Sigmoid colon (tissue), 7 donors: ENCODE results near the gene EML3. TPM values are rescaled to one million over a fixed set of nuclear protein-coding genes. Genes with fewer than 3 reads are reported as not detected.

Experiments
- DNase-seq: peaks from one replicate; pipeline ENCODE4 v3.0.0-alpha.2; 2019
- H3K27ac ChIP-seq, 4 donors: fragments of 200-600 bp; sonication (generic); one replicate each; pipeline ENCODE4 v1.5.1; 2016 to 2019; ENCODE audit warnings: mild to moderate bottlenecking in 1 of 4
- H3K27me3 ChIP-seq, 3 donors: fragments of 200-600 bp; sonication (generic); one replicate each; pipeline ENCODE4 v1.5.1; 2019; ENCODE audit warnings: mild to moderate bottlenecking in 1 of 3
- H3K36me3 ChIP-seq, 4 donors: fragments of 200-600 bp; sonication (generic); one replicate each; pipeline ENCODE4 v1.5.1; 2016 to 2019
- H3K4me1 ChIP-seq, 4 donors: fragments of 200-600 bp; sonication (generic); one replicate each; pipeline ENCODE4 v1.5.1; 2017 to 2019
- H3K4me3 ChIP-seq, 4 donors: fragments of 200-600 bp; sonication (generic); one replicate each; pipeline ENCODE4 v1.5.1; 2017 to 2019; ENCODE audit warnings: mild to moderate bottlenecking in 2 of 4, moderate library complexity in 1 of 4
- H3K9me3 ChIP-seq, 4 donors: fragments of 200-600 bp in 3 of 4; sonication (generic) in 3 of 4; one replicate each; pipeline versions ENCODE4 v1.5.1 to v1.6.1; 2013 to 2019
- EP300 ChIP-seq, 4 donors: sonication (generic); formaldehyde crosslinking; IDR thresholded peaks; one replicate each; pipeline ENCODE4 v1.6.1; 2017; ENCODE audit warnings: antibody characterized with exemption in 4 of 4
- POLR2A ChIP-seq, 2 donors: fragments of 450-650 bp; IDR thresholded peaks; one replicate each; pipeline ENCODE4 v1.6.1; 2016; ENCODE audit warnings: antibody characterized with exemption in 2 of 2, mild to moderate bottlenecking in 2 of 2, moderate library complexity in 2 of 2
- POLR2AphosphoS5 ChIP-seq, 4 donors: sonication (generic); formaldehyde crosslinking; IDR thresholded peaks; one replicate each; pipeline ENCODE4 v1.6.1; 2017; ENCODE audit warnings: antibody characterized with exemption in 4 of 4
- WGBS, 2 donors: extraction: QIAGEN DNeasy Blood & Tissue Kit; methylation state at CpG; one replicate each; pipeline ENCODE4 v1.1.7; 2013; 5-methylcytosine and 5-hydroxymethylcytosine counted together
- intact Hi-C: fragments of 100-400 bp; cut with DNase I; formaldehyde crosslinking; loops from one replicate; pipeline ENCODE4 v1.15.1; 2023
- polyA plus RNA-seq, 3 donors: library from polyadenylated mRNA; stranded (reverse); fragments of 200-250 nt; gene quantifications; one replicate each; pipeline ENCODE4 v1.2.3, GENCODE V29; 2013
- small RNA-seq, 3 donors: library from RNA; depleted of rRNA; stranded (forward); fragments of <200 nt; gene quantifications; one replicate each; pipeline ENCODE3, GENCODE V24; 2016
- total RNA-seq, 4 donors: library from RNA; depleted of rRNA; stranded (reverse); fragments of >200 nt; gene quantifications; one replicate each; pipeline ENCODE4 v1.1.0, GENCODE V29; 2016
- TF ChIP-seq, protein P1 (sequence below), 4 experiments: fragments of 450-650 bp in 3 of 4; fragments of 200-600 bp in 1 of 4; IDR thresholded peaks; one replicate each; pipeline ENCODE4 v1.5.1; 2016 to 2019; ENCODE audit warnings: antibody characterized with exemption in 4 of 4, mild to moderate bottlenecking in 3 of 4, moderate library complexity in 2 of 4
- donor health status: healthy with polysubstance abuse.
- donor health status: Bipolar disorder and iron deficiency.
- donor health status: healthy.

EML3 gene
- total and polyA plus RNA-seq, 7 donors, result 10.6 to 50.7 (median 26.3) TPM

DNA sequence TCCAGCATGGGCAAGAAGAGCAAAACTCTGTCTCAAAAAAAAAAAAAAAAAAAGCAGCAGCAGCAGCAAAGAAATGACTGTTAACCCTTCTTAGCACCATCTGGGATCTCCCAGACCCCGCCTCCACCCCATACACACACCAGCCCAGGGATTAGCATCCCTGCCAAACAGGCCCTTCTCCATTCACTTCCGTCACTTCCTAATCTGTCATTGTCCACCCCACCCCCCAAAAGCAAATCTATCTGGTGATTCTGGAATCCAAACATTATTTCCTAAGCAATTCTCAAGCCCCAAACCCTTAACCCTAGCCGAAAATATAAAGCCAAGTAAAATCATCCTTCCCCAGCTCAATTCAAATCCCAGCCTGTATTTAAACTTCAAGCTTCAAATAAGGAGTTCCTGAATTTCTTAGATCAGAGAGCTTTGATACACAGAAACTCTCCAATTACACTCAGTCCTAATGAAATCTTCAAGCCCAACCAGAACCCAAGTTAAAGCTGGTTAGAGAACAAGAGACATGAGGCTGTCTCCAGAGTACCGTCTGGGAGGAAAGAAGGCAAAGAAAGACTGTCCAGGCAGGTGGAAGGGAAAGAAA lies 60.0 kb downstream of the EML3 start:
- Histone ChIP-seq H3K9me3 (no peaks in the 10 kb centered on the region), H3K4me1 (peaks cover 0 to 89% (median 87%) of the 10 kb centered on the region in 4 donors), H3K27ac (peak overlapping the region; percentile 92 to 100 (median 96)), H3K27me3 (no peaks in the 10 kb centered on the region), H3K36me3 (peaks cover 0 to 2% (median 0%) of the 10 kb centered on the region in 4 donors), H3K4me3 (peak overlapping the region in 3 of 4 donors; percentile 17 to 29 (median 25))
- TF ChIP-seq POLR2AphosphoS5 (IDR thresholded peaks at IDR 0.05) (no peak), POLR2A (IDR thresholded peaks at IDR 0.05) (no peak), EP300 (IDR thresholded peaks at IDR 0.05) (no peak)
- TF ChIP-seq, protein P1, sequence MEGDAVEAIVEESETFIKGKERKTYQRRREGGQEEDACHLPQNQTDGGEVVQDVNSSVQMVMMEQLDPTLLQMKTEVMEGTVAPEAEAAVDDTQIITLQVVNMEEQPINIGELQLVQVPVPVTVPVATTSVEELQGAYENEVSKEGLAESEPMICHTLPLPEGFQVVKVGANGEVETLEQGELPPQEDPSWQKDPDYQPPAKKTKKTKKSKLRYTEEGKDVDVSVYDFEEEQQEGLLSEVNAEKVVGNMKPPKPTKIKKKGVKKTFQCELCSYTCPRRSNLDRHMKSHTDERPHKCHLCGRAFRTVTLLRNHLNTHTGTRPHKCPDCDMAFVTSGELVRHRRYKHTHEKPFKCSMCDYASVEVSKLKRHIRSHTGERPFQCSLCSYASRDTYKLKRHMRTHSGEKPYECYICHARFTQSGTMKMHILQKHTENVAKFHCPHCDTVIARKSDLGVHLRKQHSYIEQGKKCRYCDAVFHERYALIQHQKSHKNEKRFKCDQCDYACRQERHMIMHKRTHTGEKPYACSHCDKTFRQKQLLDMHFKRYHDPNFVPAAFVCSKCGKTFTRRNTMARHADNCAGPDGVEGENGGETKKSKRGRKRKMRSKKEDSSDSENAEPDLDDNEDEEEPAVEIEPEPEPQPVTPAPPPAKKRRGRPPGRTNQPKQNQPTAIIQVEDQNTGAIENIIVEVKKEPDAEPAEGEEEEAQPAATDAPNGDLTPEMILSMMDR (IDR thresholded peaks at IDR 0.05), result no peak
- WGBS, 2 donors, result 20 to 37% methylated on average over 4 of the region's 4 CpGs
- intact Hi-C loops, result loop anchor here (5.0 kb wide), 1 partner anchor 50 kb away; the partner anchor contains the start of gene MTA2
- DNase-seq, result peak; percentile 68

Small RNA genes lying within 50 kb of the gene (small RNA-seq; reads per million reads assigned to genes)
- 0 reads per million in 3 donors for gene AP001458.1
- gene EEF1G, result 0 reads per million in 3 donors
- gene MIR6747, result 0 reads per million in 3 donors

Other genes with a start within 250 kb of the EML3 start
- not detected for gene SCGB1A1, start 193.7 kb downstream of the EML3 start, total RNA-seq
- gene SCGB1A1, start 193.7 kb downstream of the EML3 start, polyA plus RNA-seq, result 10 to 100 TPM in 1 of 3 donors, not detected in 2; 11.4 TPM
- 1,000 to 10,000 TPM in 2 of 4 donors, 100 to 1,000 TPM in 2; 751 to 1,294 (median 1,065) TPM for gene AHNAK, start 66.0 kb downstream of the EML3 start, total RNA-seq
- gene AHNAK, start 66.0 kb downstream of the EML3 start, polyA plus RNA-seq, result 100 to 1,000 TPM in 1 of 3 donors, 10 to 100 TPM in 2; 82.3 to 141 (median 85.5) TPM
- gene EEF1G, start 38.9 kb downstream of the EML3 start, total RNA-seq, result 1,000 to 10,000 TPM; 1,344 to 1,788 (median 1,576) TPM
- 1,000 to 10,000 TPM; 1,418 to 2,108 (median 1,957) TPM for gene EEF1G, start 38.9 kb downstream of the EML3 start, polyA plus RNA-seq
- gene TUT1, start 21.3 kb downstream of the EML3 start, total RNA-seq, result 1 to 10 TPM; 5.4 to 7.1 (median 6.2) TPM
- gene TUT1, start 21.3 kb downstream of the EML3 start, polyA plus RNA-seq, result 10 to 100 TPM in 1 of 3 donors, 1 to 10 TPM in 2; 5.3 to 16.8 (median 6.0) TPM
- 10 to 100 TPM; 50.1 to 62.2 (median 58.1) TPM for gene MTA2, start 10.9 kb downstream of the EML3 start, total RNA-seq
- 10 to 100 TPM; 28.8 to 86.3 (median 36.1) TPM for gene MTA2, start 10.9 kb downstream of the EML3 start, polyA plus RNA-seq
- 10 to 100 TPM in 2 of 4 donors, 1 to 10 TPM in 2; 5.3 to 13.8 (median 10.1) TPM for gene ROM1, start 482 bp upstream of the EML3 start, total RNA-seq
- gene ROM1, start 482 bp upstream of the EML3 start, polyA plus RNA-seq, result 10 to 100 TPM in 1 of 3 donors, 1 to 10 TPM in 2; 3.0 to 14.2 (median 3.2) TPM
- gene B3GAT3, start 9.2 kb upstream of the EML3 start, total RNA-seq, result 10 to 100 TPM; 11.1 to 26.3 (median 16.8) TPM
- gene B3GAT3, start 9.2 kb upstream of the EML3 start, polyA plus RNA-seq, result 10 to 100 TPM in 2 of 3 donors, 1 to 10 TPM in 1; 9.7 to 47.5 (median 11.4) TPM
- gene GANAB, start 33.8 kb upstream of the EML3 start, total RNA-seq, result 100 to 1,000 TPM in 1 of 4 donors, 10 to 100 TPM in 3; 67.4 to 111 (median 77.9) TPM
- 100 to 1,000 TPM in 1 of 3 donors, 10 to 100 TPM in 2; 12.6 to 163 (median 37.9) TPM for gene GANAB, start 33.8 kb upstream of the EML3 start, polyA plus RNA-seq
- 10 to 100 TPM; 11.2 to 13.2 (median 12.1) TPM for gene INTS5, start 40.5 kb upstream of the EML3 start, total RNA-seq
- gene INTS5, start 40.5 kb upstream of the EML3 start, polyA plus RNA-seq, result 10 to 100 TPM in 1 of 3 donors, 1 to 10 TPM in 2; 7.8 to 14.8 (median 8.8) TPM
- gene C11orf98, start 52.4 kb upstream of the EML3 start, total RNA-seq, result 10 to 100 TPM; 24.6 to 47.4 (median 26.9) TPM
- gene C11orf98, start 52.4 kb upstream of the EML3 start, polyA plus RNA-seq, result 100 to 1,000 TPM; 166 to 183 (median 176) TPM
- gene CSKMT, start 52.5 kb upstream of the EML3 start, total RNA-seq, result 1 to 10 TPM; 2.9 to 6.1 (median 4.0) TPM
- 10 to 100 TPM in 1 of 3 donors, 1 to 10 TPM in 2; 1.2 to 19.4 (median 4.9) TPM for gene CSKMT, start 52.5 kb upstream of the EML3 start, polyA plus RNA-seq
- gene UQCC3, start 58.9 kb upstream of the EML3 start, total RNA-seq, result 1 to 10 TPM; 4.9 to 9.7 (median 8.2) TPM
- 10 to 100 TPM; 15.8 to 19.8 (median 18.0) TPM for gene UQCC3, start 58.9 kb upstream of the EML3 start, polyA plus RNA-seq
- gene LBHD1, start 59.5 kb upstream of the EML3 start, total RNA-seq, result 1 to 10 TPM; 2.0 to 4.1 (median 3.7) TPM
- 10 to 100 TPM in 1 of 3 donors, 1 to 10 TPM in 2; 3.0 to 12.9 (median 5.8) TPM for gene LBHD1, start 59.5 kb upstream of the EML3 start, polyA plus RNA-seq
- gene UBXN1, start 66.3 kb upstream of the EML3 start, total RNA-seq, result 100 to 1,000 TPM; 174 to 298 (median 199) TPM
- 100 to 1,000 TPM; 132 to 188 (median 174) TPM for gene UBXN1, start 66.3 kb upstream of the EML3 start, polyA plus RNA-seq
- gene LRRN4CL, start 76.8 kb upstream of the EML3 start, total RNA-seq, result 10 to 100 TPM; 28.5 to 40.4 (median 32.1) TPM
- 1 to 10 TPM in 2 of 3 donors, under 1 TPM in 1; 0.23 to 3.1 (median 3.0) TPM for gene LRRN4CL, start 76.8 kb upstream of the EML3 start, polyA plus RNA-seq
- 10 to 100 TPM; 35.5 to 69.8 (median 50.2) TPM for gene BSCL2, start 94.6 kb upstream of the EML3 start, total RNA-seq
- 10 to 100 TPM; 18.0 to 72.3 (median 27.0) TPM for gene BSCL2, start 94.6 kb upstream of the EML3 start, polyA plus RNA-seq
- gene GNG3, start 94.9 kb upstream of the EML3 start, total RNA-seq, result 1 to 10 TPM in 3 of 4 donors, not detected in 1; 1.4 to 5.0 (median 2.8) TPM
- 1 to 10 TPM in 2 of 3 donors, not detected in 1; 1.2 to 2.7 TPM for gene GNG3, start 94.9 kb upstream of the EML3 start, polyA plus RNA-seq
- 10 to 100 TPM; 22.9 to 30.7 (median 25.3) TPM for gene HNRNPUL2, start 114.7 kb upstream of the EML3 start, total RNA-seq
- 10 to 100 TPM; 36.6 to 54.3 (median 37.5) TPM for gene HNRNPUL2, start 114.7 kb upstream of the EML3 start, polyA plus RNA-seq
- 10 to 100 TPM; 21.9 to 39.9 (median 24.2) TPM for gene TTC9C, start 115.7 kb upstream of the EML3 start, total RNA-seq
- gene TTC9C, start 115.7 kb upstream of the EML3 start, polyA plus RNA-seq, result 10 to 100 TPM; 27.6 to 30.4 (median 27.7) TPM
- gene ZBTB3, start 141.4 kb upstream of the EML3 start, total RNA-seq, result 10 to 100 TPM in 1 of 4 donors, 1 to 10 TPM in 3; 6.6 to 12.1 (median 7.7) TPM
- gene ZBTB3, start 141.4 kb upstream of the EML3 start, polyA plus RNA-seq, result 1 to 10 TPM; 1.2 to 5.0 (median 1.8) TPM
- gene POLR2G, start 148.8 kb upstream of the EML3 start, total RNA-seq, result 10 to 100 TPM; 42.7 to 59.5 (median 53.6) TPM
- 100 to 1,000 TPM in 1 of 3 donors, 10 to 100 TPM in 2; 73.5 to 111 (median 95.5) TPM for gene POLR2G, start 148.8 kb upstream of the EML3 start, polyA plus RNA-seq
- gene TAF6L, start 158.6 kb upstream of the EML3 start, total RNA-seq, result 10 to 100 TPM; 13.2 to 20.1 (median 16.7) TPM
- 10 to 100 TPM in 1 of 3 donors, 1 to 10 TPM in 2; 3.0 to 20.7 (median 9.0) TPM for gene TAF6L, start 158.6 kb upstream of the EML3 start, polyA plus RNA-seq
- gene TMEM179B, start 174.6 kb upstream of the EML3 start, total RNA-seq, result 10 to 100 TPM; 38.2 to 49.6 (median 43.0) TPM
- 10 to 100 TPM; 27.0 to 63.9 (median 38.4) TPM for gene TMEM179B, start 174.6 kb upstream of the EML3 start, polyA plus RNA-seq
- gene TMEM223, start 179.2 kb upstream of the EML3 start, total RNA-seq, result 10 to 100 TPM; 16.0 to 27.1 (median 24.1) TPM
- gene TMEM223, start 179.2 kb upstream of the EML3 start, polyA plus RNA-seq, result 10 to 100 TPM in 2 of 3 donors, 1 to 10 TPM in 1; 9.0 to 30.9 (median 15.5) TPM
- 10 to 100 TPM; 33.2 to 68.1 (median 43.0) TPM for gene NXF1, start 192.7 kb upstream of the EML3 start, total RNA-seq
- gene NXF1, start 192.7 kb upstream of the EML3 start, polyA plus RNA-seq, result 10 to 100 TPM; 20.3 to 63.3 (median 22.8) TPM
- 10 to 100 TPM; 27.1 to 37.8 (median 31.2) TPM for gene STX5, start 219.3 kb upstream of the EML3 start, total RNA-seq
- gene STX5, start 219.3 kb upstream of the EML3 start, polyA plus RNA-seq, result 10 to 100 TPM; 27.8 to 31.2 (median 28.9) TPM
- gene TEX54, start 220.1 kb upstream of the EML3 start, total RNA-seq, result 1 to 10 TPM in 1 of 4 donors, not detected in 3; 2.1 TPM
- not detected for gene TEX54, start 220.1 kb upstream of the EML3 start, polyA plus RNA-seq
- gene WDR74, start 226.8 kb upstream of the EML3 start, total RNA-seq, result 10 to 100 TPM; 22.8 to 39.7 (median 34.7) TPM
- 10 to 100 TPM; 11.6 to 47.6 (median 24.0) TPM for gene WDR74, start 226.8 kb upstream of the EML3 start, polyA plus RNA-seq